Stimulated activated CD4-positive, alpha-beta T cell treated with anti-CD3 and anti-CD28 coated beads, Interleukin-1b, Interleukin-23, amount 100 ng/mL, for 4 hours (primary cell): Measurements from ENCODE around the gene LGALS9.
A peak's percentile ranks its signal among the peaks of the same experiment; 100 is the strongest.
"Not testable (repeated sequence)": the region's sequence is repeated elsewhere in the genome, so short reads cannot be mapped to it uniquely, and the experiment has no call there.

ENCODE experiments used
- DNase-seq, 2 donors: peaks; one replicate each; pipeline ENCODE4 v3.0.0-alpha.2; 2020; ENCODE audit warnings: low read depth in 2 of 2

Gene LGALS9

DNA sequence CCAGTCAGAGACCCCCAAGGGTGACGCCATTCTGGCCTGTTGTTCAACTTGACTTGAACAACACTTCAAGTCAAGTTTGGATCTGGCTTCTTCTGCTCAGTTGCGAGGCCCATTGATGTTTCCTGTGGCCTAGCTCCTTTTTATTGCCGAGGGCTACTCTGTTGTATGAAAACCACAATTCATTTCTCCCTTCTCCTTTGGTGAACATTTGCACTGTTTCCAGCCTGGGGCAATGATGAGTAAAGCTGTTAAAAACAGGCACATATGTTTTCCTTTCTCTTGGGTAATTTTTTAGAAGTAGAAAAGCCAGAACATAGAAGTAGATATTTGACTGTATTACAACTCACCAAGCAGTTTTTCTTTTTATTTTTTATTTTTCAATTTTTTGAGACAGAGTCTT is 1.7 kb upstream of the LGALS9 start:
- not testable (repeated sequence) for DNase-seq

DNA sequence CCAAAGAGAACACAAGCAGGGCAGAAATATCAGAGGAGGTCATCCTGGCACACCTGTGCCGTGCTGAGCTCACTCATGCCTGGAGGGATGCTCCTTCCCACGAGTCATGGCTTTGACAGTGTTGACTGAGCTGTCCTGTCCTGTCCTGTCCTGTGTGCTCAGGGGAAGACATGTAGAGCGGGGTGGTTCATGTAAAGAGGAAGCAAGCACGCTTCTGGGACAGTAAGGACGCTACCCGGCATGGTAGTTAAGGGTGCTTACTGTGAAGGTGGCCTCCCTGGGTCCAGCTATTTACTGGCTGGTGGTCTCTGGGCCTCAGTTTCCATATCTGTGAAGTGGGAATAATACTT is 398 bp downstream of the LGALS9 start:
- DNase-seq, result no peak

- DNase-seq, result no peak
These were observed 1.1 kb downstream of the LGALS9 start for GRCh38 chr17:27631897-27632725.

DNA sequence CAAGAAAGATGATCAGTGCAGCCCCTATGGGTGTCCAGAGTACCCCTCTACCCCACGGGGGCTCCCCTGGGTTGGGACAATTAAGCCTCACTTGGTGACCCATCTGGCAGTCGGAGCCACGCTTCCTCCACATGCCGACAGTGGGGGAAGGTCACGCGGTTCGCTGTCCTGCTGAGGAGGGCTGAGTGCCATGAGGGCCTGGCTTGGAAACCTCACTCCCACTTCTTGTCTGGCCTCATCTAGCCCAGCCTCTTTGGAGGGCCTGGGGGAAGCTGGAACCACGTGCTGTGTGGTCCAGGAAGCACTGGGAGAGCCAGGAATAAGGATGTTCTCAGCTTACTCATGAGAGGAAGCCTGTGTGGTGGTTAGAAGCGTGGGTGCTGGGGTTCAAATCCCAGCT is 1.8 kb downstream of the LGALS9 start:
- DNase-seq, result not testable (repeated sequence)

GRCh38 chr17:27633312-27634025 is 2.5 kb downstream of the LGALS9 start:
- no peak for DNase-seq

- no peak for DNase-seq
These were observed 3.0 kb downstream of the LGALS9 start for GRCh38 chr17:27634026-27634335.

GRCh38 chr17:27634776-27635175 is 3.8 kb downstream of the LGALS9 start:
- no peak for DNase-seq

DNA sequence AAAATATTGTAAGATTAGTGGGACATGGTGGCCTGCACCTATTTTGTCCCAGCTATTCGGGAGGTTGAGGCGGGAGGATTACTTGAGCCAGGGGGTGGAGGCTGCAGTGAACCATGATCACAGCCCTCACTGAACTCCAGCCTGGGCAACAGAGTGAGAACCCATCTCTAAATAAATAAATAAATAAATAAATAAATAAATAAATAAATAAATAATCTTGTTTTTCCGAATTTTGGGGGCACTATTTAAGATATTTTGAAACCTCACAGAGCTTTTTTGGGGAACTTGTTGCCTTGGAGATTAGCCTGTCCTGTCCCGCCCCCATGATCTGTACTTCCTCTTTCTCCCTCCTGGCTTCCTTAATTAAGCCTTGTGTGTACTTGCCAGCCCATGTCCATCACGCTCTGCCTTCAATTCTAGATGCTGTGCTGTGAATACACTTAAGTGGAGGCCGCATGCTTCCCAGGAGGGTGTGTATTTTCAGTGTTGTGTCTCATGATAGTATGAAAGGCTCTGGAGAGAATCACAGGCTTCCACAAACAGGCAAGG is 4.4 kb downstream of the LGALS9 start:
- no peak for DNase-seq

DNA sequence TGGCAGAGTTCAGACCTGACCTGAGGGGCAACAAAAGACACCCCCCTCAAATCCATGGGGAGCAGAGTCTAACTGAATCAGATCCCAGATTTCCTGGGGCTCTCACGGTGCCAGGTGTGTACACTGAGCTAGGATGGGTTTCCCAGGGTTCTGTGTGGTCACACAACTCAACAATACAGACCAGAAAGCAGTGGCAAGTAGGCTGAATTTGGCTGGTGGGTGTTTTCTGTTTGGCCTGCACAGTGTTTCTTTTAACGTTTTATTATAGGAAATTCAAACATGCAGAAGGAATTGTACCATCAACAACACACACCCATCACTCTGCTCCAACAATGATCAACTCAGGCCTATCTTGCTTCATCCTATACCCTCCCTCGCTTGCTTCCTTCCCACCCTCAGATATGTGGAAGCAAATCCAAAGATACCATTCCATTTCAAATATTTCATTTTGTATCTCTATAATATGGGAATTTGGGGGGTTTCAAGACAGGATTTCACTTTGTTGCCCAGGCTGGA is 5.1 kb downstream of the LGALS9 start:
- DNase-seq, result not testable (repeated sequence)

GRCh38 chr17:27637818-27638217 is 6.8 kb downstream of the LGALS9 start:
- DNase-seq, result not testable (repeated sequence)

- DNase-seq, result not testable (repeated sequence)
These were observed 7.5 kb downstream of the LGALS9 start for GRCh38 chr17:27638415-27638914.

DNA sequence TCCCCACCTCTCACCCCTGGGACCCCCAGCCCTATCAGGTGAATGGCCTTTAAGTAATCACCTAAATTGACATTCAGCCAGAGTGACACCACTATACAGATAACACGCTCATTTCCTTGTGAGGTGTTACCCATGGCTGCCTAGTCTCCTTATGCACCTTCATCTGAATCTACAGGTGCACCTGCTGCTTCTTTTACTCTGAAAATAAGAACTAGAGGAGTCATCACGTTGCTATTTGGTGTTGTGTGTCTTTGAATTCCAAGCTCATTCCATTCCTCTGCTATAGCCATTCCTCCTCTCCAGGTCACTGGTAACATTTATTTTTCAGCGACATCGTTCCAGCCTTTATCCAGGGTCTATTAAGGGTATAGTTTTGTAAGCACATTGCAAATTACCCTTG is 9.8 kb downstream of the LGALS9 start:
- DNase-seq, result no peak

GRCh38 chr17:27644586-27644985 is 13.6 kb downstream of the LGALS9 start:
- DNase-seq, result no peak

DNA sequence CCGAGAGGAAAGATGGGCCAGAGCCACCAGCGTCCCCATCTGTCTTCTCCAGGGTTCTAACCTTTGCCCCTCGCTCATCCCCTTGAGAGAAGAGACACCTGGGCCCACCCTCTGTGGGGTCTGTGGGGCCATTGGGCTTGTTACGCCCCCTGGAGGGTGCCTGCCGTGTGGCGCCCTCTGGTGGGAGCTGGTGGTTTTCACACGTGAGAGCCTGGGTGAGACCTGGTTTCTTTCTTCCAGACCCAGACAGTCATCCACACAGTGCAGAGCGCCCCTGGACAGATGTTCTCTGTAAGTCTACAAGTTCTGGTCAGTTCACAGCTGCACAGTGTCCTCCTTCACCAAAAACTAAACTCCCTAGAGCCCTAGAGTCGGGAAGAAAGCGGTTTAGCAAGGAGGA is 14.6 kb downstream of the LGALS9 start:
- not testable (repeated sequence) for DNase-seq

- no peak for DNase-seq
These were observed 15.2 kb downstream of the LGALS9 start for GRCh38 chr17:27646232-27646631.

DNA sequence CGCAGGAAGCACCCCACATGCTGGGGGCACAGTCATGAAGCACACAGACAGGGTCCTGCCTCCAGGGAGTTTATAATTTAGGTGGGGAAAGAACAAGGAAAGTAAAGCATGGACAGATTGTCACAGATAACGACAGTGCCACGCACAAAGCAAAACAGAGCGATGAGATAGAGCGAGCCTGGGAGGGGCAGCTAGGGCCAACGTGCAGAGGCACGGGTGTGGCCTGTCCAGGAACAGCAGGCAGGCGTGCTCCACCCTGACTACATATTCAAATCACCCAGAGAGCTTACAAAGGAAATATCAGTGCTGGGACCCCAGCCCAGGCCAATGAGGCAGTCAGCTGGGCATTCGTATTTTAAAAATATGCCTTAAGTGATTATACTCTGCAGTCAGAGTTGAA is 16.8 kb downstream of the LGALS9 start:
- no peak for DNase-seq

DNA sequence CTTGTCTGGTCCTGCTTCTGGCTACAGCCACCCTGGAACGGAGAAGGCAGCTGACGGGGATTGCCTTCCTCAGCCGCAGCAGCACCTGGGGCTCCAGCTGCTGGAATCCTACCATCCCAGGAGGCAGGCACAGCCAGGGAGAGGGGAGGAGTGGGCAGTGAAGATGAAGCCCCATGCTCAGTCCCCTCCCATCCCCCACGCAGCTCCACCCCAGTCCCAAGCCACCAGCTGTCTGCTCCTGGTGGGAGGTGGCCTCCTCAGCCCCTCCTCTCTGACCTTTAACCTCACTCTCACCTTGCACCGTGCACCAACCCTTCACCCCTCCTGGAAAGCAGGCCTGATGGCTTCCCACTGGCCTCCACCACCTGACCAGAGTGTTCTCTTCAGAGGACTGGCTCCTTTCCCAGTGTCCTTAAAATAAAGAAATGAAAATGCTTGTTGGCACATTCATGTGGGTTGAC is 18.2 kb downstream of the LGALS9 start:
- DNase-seq, result not testable (repeated sequence)

- DNase-seq, result no peak
These were observed 18.9 kb downstream of the LGALS9 start for GRCh38 chr17:27649929-27650328.

DNA sequence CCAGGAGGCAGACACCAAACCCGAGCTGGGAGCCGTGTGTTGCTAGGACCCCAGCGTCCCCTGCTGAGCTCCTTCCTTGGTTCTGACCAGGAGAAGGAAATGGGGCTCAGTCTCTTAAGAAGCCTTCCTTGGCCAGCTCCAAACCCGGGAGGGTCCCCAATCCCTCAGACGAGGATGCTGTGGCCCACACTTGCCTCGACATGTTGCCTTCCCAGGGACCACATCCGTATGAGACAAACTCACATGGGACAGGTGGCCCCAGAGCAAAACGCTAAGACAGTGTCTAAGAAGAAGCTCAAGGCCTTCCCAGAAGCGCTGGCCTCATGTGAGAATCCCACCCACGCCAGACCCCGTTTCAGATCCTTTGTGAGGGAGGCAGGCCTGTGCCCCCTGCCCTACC is 19.8 kb downstream of the LGALS9 start:
- no peak for DNase-seq

- DNase-seq, result peak; percentile 55 to 62
These were observed 20.7 kb downstream of the LGALS9 start for GRCh38 chr17:27651411-27652345.

GRCh38 chr17:27653449-27653971 is 22.5 kb downstream of the LGALS9 start:
- DNase-seq, result not testable (repeated sequence)
